Panc1 (cell line): Measurements from ENCODE around the gene PDE1A.

Source experiments
- CTCF ChIP-seq: fragments of 450-650 bp; IDR thresholded peaks from 2 replicates; pipeline ENCODE4 v1.5.1; 2017; ENCODE audit warnings: mild to moderate bottlenecking
- POLR2AphosphoS5 ChIP-seq: IDR thresholded peaks from 2 replicates; pipeline ENCODE4 v1.6.1; 2012; ENCODE audit warnings: mild to moderate bottlenecking, low read depth, low read length, moderate library complexity
- REST ChIP-seq, 2 experiments: IDR thresholded peaks; 2 replicates each; pipeline ENCODE4 v1.6.1; 2011 to 2012; ENCODE audit warnings: low read depth in 2 of 2, control low read depth in 1 of 2, low read length in 1 of 2, mild to moderate bottlenecking in 1 of 2, moderate library complexity in 1 of 2; ENCODE audit not compliant: insufficient read depth in 1 of 2
- SIN3A ChIP-seq: IDR thresholded peaks from 2 replicates; pipeline ENCODE4 v1.6.1; 2012; ENCODE audit warnings: low read depth, mild to moderate bottlenecking, low read length, moderate library complexity, borderline replicate concordance; ENCODE audit not compliant: insufficient read depth
- TCF7L2 ChIP-seq: IDR thresholded peaks from 2 replicates; pipeline ENCODE4 v1.6.1; 2011; ENCODE audit warnings: mild to moderate bottlenecking, low read depth, low read length, inconsistent platforms

- no peak for TF ChIP-seq CTCF
- no peak for TF ChIP-seq POLR2AphosphoS5
- TF ChIP-seq TCF7L2 = no peak
- TF ChIP-seq REST (IDR thresholded peaks at IDR 0.05; ENCODE audit: insufficient read depth in 1 of 2, low read depth in 2 of 2, low read length in 1 of 2) = no peak
- TF ChIP-seq SIN3A = no peak
Observed at GRCh38 chr2:182366628-182367027, 60.2 kb downstream of the PDE1A start.
